GM12874 (cell line): ENCODE data around the gene CCR2.

Experiments
- CTCF ChIP-seq: IDR thresholded peaks from 2 replicates; pipeline ENCODE4 v1.5.1; 2011; ENCODE audit warnings: low read depth, mild to moderate bottlenecking, control low read depth, low read length, moderate library complexity; ENCODE audit not compliant: insufficient read depth

Gene CCR2

GRCh38 chr3:46324036-46324435, 29.9 kb upstream of the CCR2 start:
- TF ChIP-seq CTCF, result no peak

- no peak for TF ChIP-seq CTCF
These were observed 28.1 kb upstream of the CCR2 start for GRCh38 chr3:46325645-46326300.

- no peak for TF ChIP-seq CTCF
These were observed 19.0 kb upstream of the CCR2 start for GRCh38 chr3:46334741-46335478.

- TF ChIP-seq CTCF, result no peak
These were observed 18.4 kb upstream of the CCR2 start for GRCh38 chr3:46335541-46335940.

GRCh38 chr3:46337911-46338310, 16.0 kb upstream of the CCR2 start:
- no peak for TF ChIP-seq CTCF

- no peak for TF ChIP-seq CTCF
These were observed 15.1 kb upstream of the CCR2 start for GRCh38 chr3:46338840-46339239.

- TF ChIP-seq CTCF, result no peak
These were observed 9.4 kb upstream of the CCR2 start for GRCh38 chr3:46344476-46344875.
